Osteoblast (primary cell): ENCODE measurements around the gene TGIF1. TPM values are rescaled to one million over a fixed set of nuclear protein-coding genes. Genes with fewer than 3 reads are reported as not detected.
A peak's percentile ranks its signal among the peaks of the same experiment; 100 is the strongest.

Source experiments
- DNase-seq: peaks from one replicate; pipeline ENCODE4 v3.0.0; 2011; ENCODE audit warnings: low spot score, mixed read lengths; ENCODE audit not compliant: insufficient read length; ENCODE audit errors: missing footprints
- H2AFZ ChIP-seq: 2 replicates; pipeline ENCODE4 v1.6.0; 2011; ENCODE audit warnings: mild to moderate bottlenecking, low read length
- H3K27ac ChIP-seq: 2 replicates; pipeline ENCODE4 v1.5.1; 2011; ENCODE audit warnings: mild to moderate bottlenecking, low read depth, low read length, moderate library complexity
- H3K27me3 ChIP-seq: 2 replicates; pipeline ENCODE4 v1.6.0; 2012; ENCODE audit warnings: mild to moderate bottlenecking, control low read depth, inconsistent platforms, low read length, moderate library complexity; ENCODE audit not compliant: insufficient read depth
- H3K36me3 ChIP-seq: 2 replicates; pipeline ENCODE4 v1.5.1; 2011; ENCODE audit warnings: mild to moderate bottlenecking, low read length, control low read depth, moderate library complexity; ENCODE audit not compliant: insufficient read depth
- H3K4me1 ChIP-seq: 2 replicates; pipeline ENCODE4 v1.5.1; 2011; ENCODE audit warnings: mild to moderate bottlenecking, low read length, control low read depth, moderate library complexity; ENCODE audit not compliant: insufficient read depth
- H3K4me2 ChIP-seq: 2 replicates; pipeline ENCODE4 v1.6.0; 2011; ENCODE audit warnings: mild to moderate bottlenecking, low read length; ENCODE audit not compliant: insufficient read depth
- H3K4me3 ChIP-seq: fragments of 200-600 bp; sonication (generic); 3 replicates; pipeline ENCODE4 v1.5.1; 2012; ENCODE audit warnings: mild to moderate bottlenecking, low read length, inconsistent platforms; ENCODE audit not compliant: insufficient read depth
- H3K79me2 ChIP-seq: 2 replicates; pipeline ENCODE4 v1.6.0; 2012; ENCODE audit warnings: mild to moderate bottlenecking, low read length, control low read depth, inconsistent platforms; ENCODE audit not compliant: insufficient read depth
- H3K9me3 ChIP-seq: 2 replicates; pipeline ENCODE4 v1.5.1; 2011; ENCODE audit warnings: low read depth, low read length, control low read depth
- H4K20me1 ChIP-seq: 2 replicates; pipeline ENCODE4 v1.6.0; 2012; ENCODE audit warnings: mild to moderate bottlenecking, low read length, control low read depth; ENCODE audit not compliant: insufficient read depth
- CTCF ChIP-seq: IDR thresholded peaks from 2 replicates; pipeline ENCODE4 v1.5.1; 2011; ENCODE audit warnings: mild to moderate bottlenecking, low read depth, low read length, moderate library complexity; ENCODE audit errors: extremely low read depth
- total RNA-seq: library from RNA; depleted of rRNA; stranded (reverse); fragments of >200 nt; gene quantifications from 2 replicates; pipeline ENCODE4 v1.2.3, GENCODE V29; 2012

Gene TGIF1
- total RNA-seq, 1 donor, result 150 TPM

- Histone ChIP-seq H3K79me2 (no peaks in the 10 kb centered on the region), H3K27ac (no peak overlapping the region), H4K20me1 (no peaks in the 10 kb centered on the region), H3K9me3 (no peaks in the 10 kb centered on the region), H3K4me2 (no peak overlapping the region), H3K27me3 (no peaks in the 10 kb centered on the region), H3K4me3 (no peak overlapping the region), H2AFZ (no peak overlapping the region), H3K36me3 (no peaks in the 10 kb centered on the region), H3K4me1 (no peaks in the 10 kb centered on the region)
- TF ChIP-seq CTCF, result no peak
- DNase-seq, result no peak
Measured at GRCh38 chr18:3480827-3481573, 31.0 kb downstream of the TGIF1 start.

- H3K4me2 ChIP-seq, result no peak overlapping the region
- peak; percentile 35 for DNase-seq
Measured at GRCh38 chr18:3481696-3482210, 31.8 kb downstream of the TGIF1 start.

GRCh38 chr18:3482258-3482657, 32.3 kb downstream of the TGIF1 start:
- no peak overlapping the region for H2AFZ ChIP-seq
- H3K4me3 ChIP-seq, result no peak overlapping the region
- no peaks in the 10 kb centered on the region for H3K79me2 ChIP-seq
- H3K27ac ChIP-seq, result no peak overlapping the region
- no peaks in the 10 kb centered on the region for H3K36me3 ChIP-seq
- H3K4me1 ChIP-seq, result no peaks in the 10 kb centered on the region
- no peak for DNase-seq
- TF ChIP-seq CTCF, result no peak
- no peaks in the 10 kb centered on the region for H3K9me3 ChIP-seq
- no peaks in the 10 kb centered on the region for H3K27me3 ChIP-seq
- no peaks in the 10 kb centered on the region for H4K20me1 ChIP-seq
- no peak overlapping the region for H3K4me2 ChIP-seq

More at GRCh38 chr18:3481696-3482210, 31.8 kb downstream of the TGIF1 start:
- Histone ChIP-seq H3K4me3 (no peak overlapping the region), H3K36me3 (no peaks in the 10 kb centered on the region), H2AFZ (no peak overlapping the region), H3K27ac (no peak overlapping the region), H3K27me3 (no peaks in the 10 kb centered on the region), H3K4me1 (no peaks in the 10 kb centered on the region), H3K9me3 (no peaks in the 10 kb centered on the region), H4K20me1 (no peaks in the 10 kb centered on the region), H3K79me2 (no peaks in the 10 kb centered on the region)
- TF ChIP-seq CTCF, result peak; percentile 67
